ENCODE measurements around the gene PRSS36.
A peak's percentile ranks its signal among the peaks of the same experiment; 100 is the strongest.

The PRSS36 gene

GRCh38 chr16:31179747-31180459 lies 30.0 kb upstream of the PRSS36 start, which contains the start of gene FUS (continued):
- no peak for TF ChIP-seq ZNF140 (tag by site-specific recombination; IDR thresholded peaks at IDR 0.05)
- no peak; the same call in 1 of the 2 replicates for TF ChIP-seq PRDM1 (tag by site-specific recombination; IDR thresholded peaks at IDR 0.05)
- TF ChIP-seq ZNF2 (tag by site-specific recombination; IDR thresholded peaks at IDR 0.05) = peak; percentile 98
- TF ChIP-seq TCF7L2 (IDR thresholded peaks at IDR 0.05; ENCODE audit: borderline replicate concordance, low read depth, low read length) = no peak
- no peak for TF ChIP-seq HOXC10 (CRISPR knock-in tag; IDR thresholded peaks at IDR 0.05)
- no peak for TF ChIP-seq WT1 (tag by site-specific recombination; IDR thresholded peaks at IDR 0.05)
- no peak for TF ChIP-seq ZNF202 (tag by site-specific recombination; IDR thresholded peaks at IDR 0.05; ENCODE audit: borderline replicate concordance)
- TF ChIP-seq ZBTB11 (tag by site-specific recombination; conservative IDR thresholded peaks at IDR 0.05; ENCODE audit: low read depth) = peak; percentile 8; the same call in 1 of the 2 replicates
- TF ChIP-seq BCL11B (tag by site-specific recombination; IDR thresholded peaks at IDR 0.05; ENCODE audit: low read depth) = no peak
- no peak for TF ChIP-seq ZNF354C (tag by site-specific recombination; IDR thresholded peaks at IDR 0.05; ENCODE audit: borderline replicate concordance, low read depth)
- TF ChIP-seq ZNF692 (tag by site-specific recombination; IDR thresholded peaks at IDR 0.05) = peak; percentile 90
- no peak for TF ChIP-seq ZNF48 (tag by site-specific recombination; IDR thresholded peaks at IDR 0.05)
- peak; percentile 100 for TF ChIP-seq SP3 (tag by site-specific recombination; IDR thresholded peaks at IDR 0.05)
- peak; percentile 54; the same call in 1 of the 2 replicates for TF ChIP-seq ZNF843 (tag by site-specific recombination; IDR thresholded peaks at IDR 0.05)
- TF ChIP-seq ZNF610 (tag by site-specific recombination; IDR thresholded peaks at IDR 0.05; ENCODE audit: borderline replicate concordance) = no peak
- TF ChIP-seq MYNN (tag by site-specific recombination; IDR thresholded peaks at IDR 0.05; ENCODE audit: borderline replicate concordance) = no peak
- TF ChIP-seq ZNF514 (tag by site-specific recombination; IDR thresholded peaks at IDR 0.05) = no peak
- 0 out of 2 replicates have a peak, but pooled peaks have one; percentile 27 for TF ChIP-seq SCRT2 (tag by site-specific recombination; IDR thresholded peaks at IDR 0.05)
- TF ChIP-seq ZSCAN4 (tag by site-specific recombination; IDR thresholded peaks at IDR 0.05) = peak; percentile 50
- TF ChIP-seq ZNF416 (tag by site-specific recombination; IDR thresholded peaks at IDR 0.05) = no peak
- no peak for TF ChIP-seq SETDB1 (IDR thresholded peaks at IDR 0.05; ENCODE audit: insufficient read length, low read length)
- no peak for TF ChIP-seq ZBTB1 (tag by site-specific recombination; IDR thresholded peaks at IDR 0.05)
- TF ChIP-seq ZFHX2 (tag by site-specific recombination; conservative IDR thresholded peaks at IDR 0.05) = peak; percentile 98
- TF ChIP-seq IKZF3 (tag by site-specific recombination; IDR thresholded peaks at IDR 0.05) = peak; percentile 21
- TF ChIP-seq ZNF785 (tag by site-specific recombination; IDR thresholded peaks at IDR 0.05) = no peak; the same call in none of the 2 replicates
- TF ChIP-seq ZBTB26 (tag by site-specific recombination; optimal IDR thresholded peaks at IDR 0.05) = no peak
- peak; percentile 79 for TF ChIP-seq ZNF76 (tag by site-specific recombination; IDR thresholded peaks at IDR 0.05; ENCODE audit: borderline replicate concordance, low read depth)
- TF ChIP-seq REPIN1 (tag by site-specific recombination; IDR thresholded peaks at IDR 0.05; ENCODE audit: low read depth) = peak; percentile 83
- no peak for TF ChIP-seq ZNF571 (tag by site-specific recombination; IDR thresholded peaks at IDR 0.05)
- TF ChIP-seq YY1 (tag by site-specific recombination; IDR thresholded peaks at IDR 0.05) = peak; percentile 94
- TF ChIP-seq ZNF155 (tag by site-specific recombination; IDR thresholded peaks at IDR 0.05) = no peak
- peak; percentile 97 for TF ChIP-seq KLF16 (tag by site-specific recombination; IDR thresholded peaks at IDR 0.05)
- peak; percentile 41; the same call in 1 of the 2 replicates for TF ChIP-seq ZNF792 (tag by site-specific recombination; IDR thresholded peaks at IDR 0.05)
- peak; percentile 52; the same call in 1 of the 2 replicates for TF ChIP-seq ZBTB7A (tag by site-specific recombination; IDR thresholded peaks at IDR 0.05; ENCODE audit: low read depth)
- peak; percentile 45; the same call in 1 of the 2 replicates for TF ChIP-seq ZNF341 (tag by site-specific recombination; IDR thresholded peaks at IDR 0.05; ENCODE audit: low read depth)
